DMS114 treated with DMSO at 0.1 percent for 48 hours (cell line): Measurements from ENCODE around the gene ZPR1.
"Not testable (repeated sequence)": the region's sequence is repeated elsewhere in the genome, so short reads cannot be mapped to it uniquely, and the experiment has no call there.

Experiments
- DNase-seq: peaks from one replicate; lab custom pipeline; 2025; ENCODE audit not compliant: unreplicated experiment; lab: John Stamatoyannopoulos, UW

The ZPR1 gene

DNA sequence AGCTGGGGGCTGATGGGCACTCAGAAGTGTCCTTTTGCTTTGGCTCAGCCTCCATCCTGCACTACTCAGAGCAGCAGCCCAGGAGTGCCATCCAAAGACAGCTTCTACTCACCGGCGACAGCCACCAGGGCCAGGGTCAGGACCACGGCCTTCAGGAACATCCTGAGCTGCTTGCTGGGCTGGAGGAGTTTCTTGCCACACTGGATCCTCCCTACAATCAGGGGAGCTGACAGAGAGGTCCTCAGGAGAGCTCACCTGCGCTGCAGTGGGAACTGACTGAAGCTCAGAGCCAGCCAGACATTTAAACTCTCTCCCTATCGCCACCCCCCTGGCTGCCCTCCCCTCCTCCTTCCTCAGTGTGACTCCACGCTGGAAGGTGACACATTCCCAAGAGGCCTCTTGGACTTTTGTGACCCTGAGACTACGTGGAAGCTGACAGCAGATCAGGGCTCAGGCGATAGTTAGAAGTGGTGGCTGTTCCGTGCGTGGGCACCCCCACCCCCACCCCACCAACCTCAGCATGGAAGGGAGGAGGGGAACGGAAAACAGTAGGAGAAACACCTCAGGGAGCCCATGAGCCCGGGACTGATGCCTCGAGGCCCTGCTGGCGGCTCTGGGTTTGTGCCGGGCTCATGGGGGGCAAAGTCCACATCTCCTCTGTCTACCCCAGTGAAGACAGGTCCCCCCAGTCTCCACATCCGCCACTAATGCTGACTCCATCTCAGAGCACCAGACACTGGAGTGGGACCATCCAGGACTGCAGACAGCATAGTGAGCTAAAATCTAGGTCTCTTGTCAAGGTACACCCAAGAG, 35.4 kb upstream of the ZPR1 start, which contains the start of gene APOA4:
Gene APOA4 (minus strand): TSS at position 274 of the 813 bp plus-strand sequence. CDS start 113 bp downstream, at position 161.
- DNase-seq, result no peak

DNA sequence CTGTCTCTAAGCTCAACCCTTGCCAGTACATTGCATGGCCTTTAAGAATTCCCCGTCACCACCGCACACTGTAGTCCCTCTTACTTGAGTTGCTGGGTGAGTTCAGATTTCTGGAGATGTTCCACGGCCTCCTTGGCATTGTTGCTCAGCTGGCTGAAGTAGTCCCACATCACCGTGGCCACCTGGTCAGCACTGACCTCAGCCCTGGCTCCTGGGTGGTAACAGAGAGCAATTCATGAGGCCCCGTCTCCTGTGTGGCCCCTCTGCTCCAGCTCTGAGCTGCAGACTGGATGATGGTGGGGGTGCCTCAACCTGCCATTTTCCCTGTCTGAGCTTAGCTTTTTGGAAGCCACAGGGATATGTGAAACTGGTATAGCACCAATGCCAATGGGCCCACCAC, 34.8 kb upstream of the ZPR1 start:
- DNase-seq, result no peak

GRCh38 chr11:116821050-116821918, 33.5 kb upstream of the ZPR1 start:
- DNase-seq, result no peak

- no peak for DNase-seq
These were observed 31.2 kb upstream of the ZPR1 start for GRCh38 chr11:116819049-116819448.

DNA sequence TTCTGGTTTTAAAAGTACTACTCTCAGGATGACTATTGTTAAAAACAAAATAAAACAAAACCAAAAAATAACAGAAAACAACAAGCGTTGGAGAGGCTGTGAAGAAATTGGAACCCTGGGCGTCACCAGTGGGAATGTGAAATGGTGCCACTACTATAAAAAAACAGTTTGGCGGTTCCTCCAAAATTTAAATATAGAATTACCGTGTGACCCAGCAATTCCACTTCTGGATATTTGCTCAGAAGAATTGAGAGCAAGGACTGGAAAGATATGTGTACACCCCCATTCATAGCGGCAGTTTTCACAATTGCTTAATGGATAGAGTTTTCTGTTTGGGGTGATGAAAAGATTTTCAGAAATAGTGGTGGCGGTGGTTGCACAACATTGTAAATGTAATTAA, 26.7 kb upstream of the ZPR1 start:
- DNase-seq, result no peak

DNA sequence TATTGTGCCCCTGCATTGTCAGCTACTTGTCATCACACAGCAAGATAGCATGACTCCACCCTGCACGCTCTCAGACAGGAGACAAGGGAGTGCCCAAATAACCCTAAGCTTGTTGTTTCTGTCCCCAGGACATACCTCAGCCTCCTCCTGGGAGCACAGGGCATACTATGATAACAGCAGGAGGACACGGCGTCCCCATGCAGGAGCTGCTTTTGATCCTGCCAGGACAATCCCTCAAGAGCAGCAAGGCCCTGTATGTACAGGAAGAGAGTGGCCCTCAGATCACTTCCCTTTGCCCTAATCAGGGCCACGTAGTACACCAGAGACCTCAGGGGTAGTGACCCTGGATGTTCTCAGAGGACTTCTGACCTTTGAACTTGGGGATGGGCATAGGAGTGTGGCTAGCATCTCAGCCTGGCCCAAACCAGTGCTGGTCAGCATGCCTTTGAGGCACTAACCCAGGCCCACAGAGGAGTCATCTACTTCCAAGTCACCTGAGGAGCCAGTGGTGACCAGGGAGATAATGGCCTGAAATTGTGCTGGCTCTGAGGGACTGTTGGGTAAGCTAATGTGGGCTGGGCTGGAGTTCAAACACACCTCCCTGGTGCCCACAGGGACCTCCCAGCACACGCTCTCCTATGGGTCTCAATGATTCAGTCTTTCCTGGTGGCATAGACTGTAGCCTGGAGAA, 26.1 kb upstream of the ZPR1 start:
- no peak for DNase-seq

GRCh38 chr11:116813170-116813569, 25.3 kb upstream of the ZPR1 start:
- DNase-seq, result no peak

- no peak for DNase-seq
These were observed 24.3 kb upstream of the ZPR1 start for GRCh38 chr11:116812109-116812508.

GRCh38 chr11:116811194-116811593, 23.4 kb upstream of the ZPR1 start:
- DNase-seq, result no peak

DNA sequence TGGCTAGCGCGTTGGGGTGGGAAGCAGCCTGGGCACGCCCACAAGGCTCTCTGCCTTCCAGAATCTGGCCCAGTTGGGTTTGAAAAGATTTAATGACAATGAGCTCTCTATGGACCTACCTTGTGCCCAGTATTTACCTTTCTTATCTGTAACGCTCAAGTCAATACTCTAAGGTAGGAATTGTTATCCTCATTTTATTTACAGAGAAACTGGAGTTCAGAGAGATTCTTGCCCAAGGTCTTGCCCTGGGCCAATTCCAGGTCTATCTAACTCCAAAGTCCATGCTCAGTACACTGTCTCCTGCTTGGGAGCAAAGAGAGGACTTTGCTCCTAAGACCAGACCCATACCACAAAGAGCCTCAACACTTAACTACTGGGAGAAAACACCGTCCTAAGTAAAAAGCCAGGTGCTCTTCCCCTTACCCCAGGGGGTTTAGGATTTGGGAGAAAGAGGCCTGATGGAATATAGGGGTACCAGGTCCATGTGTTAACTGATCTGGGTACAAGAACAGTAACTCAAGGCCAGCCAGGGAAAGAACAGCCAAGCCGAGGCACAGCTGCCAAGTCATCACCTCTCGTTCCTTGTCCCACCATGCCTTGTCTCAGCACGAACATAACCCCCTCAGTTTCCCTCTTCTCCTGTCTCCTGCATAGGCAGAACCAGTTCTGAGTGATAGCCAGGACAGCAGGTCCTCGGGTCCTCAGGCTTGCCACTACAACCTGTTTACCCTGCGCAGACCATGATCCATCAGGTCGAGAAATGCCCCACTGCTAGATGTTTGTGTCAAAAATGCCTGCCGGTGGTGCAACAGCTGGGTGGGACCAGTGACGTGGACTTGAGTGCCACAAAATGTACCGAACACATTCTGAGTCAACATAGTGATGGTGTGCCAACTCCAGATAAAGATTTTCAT, 20.7 kb upstream of the ZPR1 start:
- DNase-seq, result no peak

DNA sequence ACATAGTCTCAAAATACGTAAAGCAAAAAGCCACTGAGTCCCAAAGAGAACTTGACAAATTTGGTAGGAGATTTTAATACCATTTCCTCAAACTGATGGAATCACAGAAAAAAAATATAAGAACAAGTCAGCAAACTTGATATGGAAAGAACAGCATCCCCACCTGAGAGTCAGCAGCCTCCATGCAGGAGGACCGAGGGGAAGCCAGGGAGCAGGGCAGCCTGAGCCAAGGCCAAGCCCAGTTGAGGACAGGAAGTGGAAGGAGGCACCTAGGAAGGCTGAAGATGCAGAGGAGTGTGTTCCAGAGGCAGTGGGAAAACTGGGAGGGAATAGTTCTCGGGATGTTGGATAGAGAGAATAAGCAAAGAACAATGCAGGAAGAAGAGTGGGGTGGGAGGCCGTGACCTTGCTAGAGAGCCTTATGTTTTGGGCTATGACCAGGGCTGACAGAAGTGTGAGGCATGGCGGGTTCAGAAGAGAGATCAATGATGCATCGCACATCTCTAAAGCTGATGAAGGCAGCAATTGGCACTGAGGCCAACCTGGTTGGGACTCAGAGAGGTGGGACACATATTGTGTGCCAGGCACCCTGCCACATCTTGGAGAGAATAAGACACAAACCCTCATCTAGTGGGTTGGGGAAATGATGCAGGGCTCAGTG, 19.9 kb upstream of the ZPR1 start:
- DNase-seq, result no peak

DNA sequence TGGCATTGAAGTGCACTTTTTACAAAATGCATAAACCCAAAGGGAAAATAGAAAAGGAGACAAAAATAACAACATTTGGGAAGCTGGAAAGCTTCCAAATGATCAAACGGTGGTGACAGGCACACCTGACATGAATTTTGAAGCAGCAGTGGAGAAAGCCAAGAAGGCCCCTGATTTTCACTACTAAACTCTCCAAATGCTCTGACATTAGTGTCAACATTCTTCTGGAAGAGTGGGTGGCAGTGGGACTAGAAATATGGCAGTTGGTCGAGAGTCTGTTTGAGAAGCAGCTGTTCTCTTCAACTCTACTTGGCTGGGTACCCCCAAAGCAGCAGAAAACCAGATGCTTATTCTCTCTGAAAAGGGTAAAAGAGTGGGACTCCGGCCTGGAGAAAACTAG, 16.2 kb upstream of the ZPR1 start:
- no peak for DNase-seq

DNA sequence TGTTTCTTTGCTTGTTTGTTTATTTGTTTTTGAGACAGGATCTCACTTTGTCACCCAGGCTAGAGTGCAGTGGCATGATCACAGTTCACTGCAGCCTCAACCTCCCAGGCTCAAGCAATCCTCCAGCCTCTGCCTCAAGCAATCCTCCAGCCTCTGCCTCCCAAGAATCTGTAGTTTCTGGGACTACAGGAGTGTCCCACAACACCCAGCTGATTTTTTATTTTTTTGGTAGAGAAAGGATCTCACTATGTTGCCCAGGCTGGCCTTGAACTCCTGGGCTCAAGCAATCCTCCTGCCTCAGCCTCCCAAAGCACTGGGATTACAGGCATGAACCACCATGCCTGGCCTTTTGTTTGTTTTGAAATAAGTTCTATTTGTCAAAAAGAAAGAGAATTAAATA, 13.8 kb upstream of the ZPR1 start:
- not testable (repeated sequence) for DNase-seq

GRCh38 chr11:116800610-116801009, 12.8 kb upstream of the ZPR1 start:
- DNase-seq, result no peak

DNA sequence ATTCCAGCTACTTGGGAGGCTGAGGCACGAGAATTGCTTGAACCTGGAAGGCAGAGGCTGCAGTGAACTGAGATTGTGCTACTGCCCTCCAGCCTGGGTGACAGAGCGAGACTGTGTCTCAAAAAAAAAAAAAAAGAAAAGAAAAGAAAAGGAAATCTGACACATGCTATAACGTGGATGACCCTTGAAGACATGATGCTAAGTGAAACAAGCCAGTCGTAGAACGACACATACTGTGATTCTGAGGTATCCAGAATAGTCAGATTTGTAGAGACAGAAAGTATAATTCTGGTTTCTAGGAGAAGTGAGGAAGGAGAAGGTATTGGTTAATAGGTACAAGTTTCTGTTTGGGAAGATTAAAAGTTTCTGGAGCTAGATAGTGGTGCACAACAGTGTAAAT, 10.5 kb upstream of the ZPR1 start:
- no peak for DNase-seq

DNA sequence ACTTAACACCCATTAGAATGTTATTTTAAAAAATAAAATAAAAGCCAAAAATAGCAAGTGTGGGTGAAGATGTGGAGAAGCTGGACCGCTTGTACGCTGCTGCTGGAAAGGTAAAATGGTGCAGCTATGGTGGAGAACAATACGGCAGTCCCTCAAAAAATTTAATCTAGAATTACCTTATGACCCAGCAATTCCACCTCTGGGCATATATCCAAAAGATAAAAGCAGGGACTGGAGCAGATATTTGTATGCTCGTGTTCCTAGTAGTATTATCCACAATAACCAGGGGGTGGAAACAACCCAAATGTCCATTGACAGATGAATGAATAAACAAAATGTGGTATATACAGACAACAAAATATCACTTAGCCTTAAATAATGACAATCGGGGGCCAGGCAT, 10.0 kb upstream of the ZPR1 start:
- no peak for DNase-seq

DNA sequence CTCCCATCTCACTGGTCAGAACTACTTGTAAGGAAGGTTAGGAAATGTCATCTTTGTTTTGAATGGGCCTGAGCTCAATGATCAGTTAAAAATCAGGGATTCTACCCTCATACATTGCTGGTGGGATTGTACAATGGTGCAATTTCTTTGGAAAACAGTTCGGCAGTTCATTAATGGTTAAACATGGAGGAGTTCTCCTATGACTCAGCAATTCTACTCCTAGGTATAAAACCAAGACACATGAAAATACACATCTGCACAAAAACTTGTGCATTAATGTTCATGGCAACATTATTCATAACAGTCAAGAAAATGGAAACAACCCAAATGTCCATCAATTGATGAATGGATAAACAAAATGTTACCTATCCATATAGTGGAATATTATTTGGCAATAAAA, 8.7 kb upstream of the ZPR1 start:
- no peak for DNase-seq

DNA sequence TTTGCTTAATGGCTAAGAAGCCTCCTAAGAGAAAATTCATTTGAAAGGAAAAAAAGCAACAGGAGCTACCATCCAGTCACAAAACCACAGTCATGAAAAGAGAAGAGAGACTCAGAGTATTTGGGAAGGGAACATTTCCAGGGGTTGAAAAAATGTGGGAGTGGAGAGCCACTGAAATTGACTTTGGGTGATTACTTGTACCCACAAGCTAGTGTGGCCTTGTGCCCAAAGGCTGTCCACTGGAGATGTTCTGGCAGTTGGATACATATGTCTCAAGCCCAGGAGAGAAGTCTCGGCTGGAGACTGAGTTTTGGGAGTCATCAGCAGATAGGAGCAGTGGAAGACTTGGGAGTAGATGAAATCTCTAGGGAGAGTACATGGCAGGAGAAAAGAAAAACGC, 7.0 kb upstream of the ZPR1 start:
- DNase-seq, result no peak

DNA sequence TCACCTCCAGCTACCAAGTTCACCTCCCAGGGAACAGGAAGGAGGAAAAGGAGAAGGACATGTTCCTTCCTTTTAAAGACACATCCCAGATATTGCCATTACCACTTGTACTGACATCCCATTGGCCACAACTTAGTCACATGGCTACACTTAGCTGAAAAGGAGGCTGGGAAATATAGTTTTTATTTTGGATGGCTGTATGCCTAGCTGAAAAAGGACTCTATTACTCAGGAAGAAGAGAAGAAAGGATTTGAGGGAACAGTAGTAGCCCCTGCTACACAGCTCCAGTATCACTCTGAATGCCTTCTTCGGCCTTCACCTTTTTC, 5.9 kb upstream of the ZPR1 start:
- DNase-seq, result no peak
